NK-92 treated with Interleukin-12 subunit alpha and Interleukin-12 subunit beta, amount 100 ng/mL, for 24 hours (cell line): ENCODE data around the gene TFDP2.

Experiments used
- DNase-seq: peaks from one replicate; lab custom pipeline; 2025; lab: John Stamatoyannopoulos, UW

The TFDP2 gene

GRCh38 chr3:141960731-141961130, 188.6 kb downstream of the TFDP2 start:
- DNase-seq: no peak

GRCh38 chr3:141959589-141960554, 189.5 kb downstream of the TFDP2 start:
- no peak for DNase-seq

- no peak for DNase-seq
Observed at GRCh38 chr3:141955175-141955574, 194.2 kb downstream of the TFDP2 start.

- no peak for DNase-seq
Observed at GRCh38 chr3:141952611-141953010, 196.7 kb downstream of the TFDP2 start.

- DNase-seq: no peak
Observed at GRCh38 chr3:141950572-141951493, 198.5 kb downstream of the TFDP2 start.

- no peak for DNase-seq
Observed at GRCh38 chr3:141949972-141950371, 199.4 kb downstream of the TFDP2 start.

GRCh38 chr3:141949399-141949798, 199.9 kb downstream of the TFDP2 start:
- no peak for DNase-seq

- DNase-seq: no peak
Observed at GRCh38 chr3:141945726-141946485, 203.4 kb downstream of the TFDP2 start.

- DNase-seq: no peak
Observed at GRCh38 chr3:141942006-141942405, 207.3 kb downstream of the TFDP2 start.

- DNase-seq: no peak
Observed at GRCh38 chr3:141941093-141941492, 208.3 kb downstream of the TFDP2 start.

GRCh38 chr3:141940194-141940776, 209.1 kb downstream of the TFDP2 start:
- DNase-seq: no peak

- no peak for DNase-seq
Observed at GRCh38 chr3:141939759-141940158, 209.6 kb downstream of the TFDP2 start.

GRCh38 chr3:141938011-141938500, 211.3 kb downstream of the TFDP2 start:
- DNase-seq: no peak

- DNase-seq: no peak
Observed at GRCh38 chr3:141934354-141934753, 215.0 kb downstream of the TFDP2 start.

GRCh38 chr3:141933421-141934300, 215.7 kb downstream of the TFDP2 start:
- DNase-seq: no peak

- DNase-seq: no peak
Observed at GRCh38 chr3:141930801-141931200, 218.5 kb downstream of the TFDP2 start.

- DNase-seq: no peak
Observed at GRCh38 chr3:141929341-141929995, 219.9 kb downstream of the TFDP2 start.

- no peak for DNase-seq
Observed at GRCh38 chr3:141928631-141929270, 220.6 kb downstream of the TFDP2 start.

GRCh38 chr3:141926929-141927328, 222.4 kb downstream of the TFDP2 start:
- DNase-seq: no peak
